Naive thymus-derived CD8-positive, alpha-beta T cell (primary cell): ENCODE results near the gene CARS2. TPM values are rescaled to one million over a fixed set of nuclear protein-coding genes. Genes with fewer than 3 reads are reported as not detected.
A peak's percentile ranks its signal among the peaks of the same experiment; 100 is the strongest.

Experiments
- ATAC-seq, 2 donors: fragments of 150-1000 bp; cut with Tn5 transposase in 1 of 2; sonication (Bioruptor Pico), chemical (Tn5 transposase) in 1 of 2; 1 replicate in 1 of 2; 2 replicates in 1 of 2; pipeline ENCODE4 v1.10.0; 2021; ENCODE audit warnings: mild to moderate bottlenecking in 2 of 2, moderate library complexity in 2 of 2
- POLR2A ChIA-PET: fragments of 350-600 bp; sonication (Branson Sonifier 250); formaldehyde crosslinking; loops from one replicate; lab custom pipeline; 2021; ENCODE audit warnings: antibody characterized with exemption; lab: Charles Lee
- DNase-seq, 10 donors: peaks; one replicate each; pipeline versions ENCODE4 v3.0.0 to v3.0.0-alpha.2; 2020 to 2022
- H3K27ac Mint-ChIP-seq, 10 donors: one replicate each; pipeline ENCODE4 v1.8.0; 2020 to 2022; ENCODE audit warnings: mild to moderate bottlenecking in 10 of 10, mixed read lengths in 10 of 10, moderate library complexity in 4 of 10, inconsistent platforms in 1 of 10
- H3K27me3 Mint-ChIP-seq, 5 donors: one replicate each; pipeline ENCODE4 v1.8.0; 2021 to 2022; ENCODE audit warnings: mixed read lengths in 5 of 5
- H3K36me3 Mint-ChIP-seq, 3 donors: one replicate each; pipeline ENCODE4 v1.8.0; 2020 to 2022; ENCODE audit warnings: mixed read lengths in 3 of 3, mild to moderate bottlenecking in 2 of 3, inconsistent platforms in 1 of 3
- H3K4me1 Mint-ChIP-seq, 4 donors: one replicate each; pipeline ENCODE4 v1.8.0; 2021 to 2022; ENCODE audit warnings: mixed read lengths in 4 of 4
- H3K4me3 Mint-ChIP-seq, 10 donors: one replicate each; pipeline ENCODE4 v1.8.0; 2020 to 2022; ENCODE audit warnings: mild to moderate bottlenecking in 10 of 10, mixed read lengths in 10 of 10, moderate library complexity in 6 of 10, inconsistent platforms in 1 of 10
- H3K9me3 Mint-ChIP-seq, 9 donors: one replicate each; pipeline ENCODE4 v1.8.0; 2020 to 2022; ENCODE audit warnings: mixed read lengths in 9 of 9, mild to moderate bottlenecking in 3 of 9, inconsistent platforms in 1 of 9, moderate library complexity in 1 of 9
- polyA plus RNA-seq, 3 donors: library from polyadenylated mRNA; unstranded; fragments of 300-500 nt; fragmentation: Illumina TruSeq; gene quantifications; one replicate each; pipeline ENCODE4 v1.2.3, GENCODE V29; 2021
- total RNA-seq, 8 experiments: library from RNA in 2 of 8; stranded (reverse) in 2 of 8; gene quantifications; one replicate each; pipeline ENCODE4 v1.2.3 and lab custom pipeline; 2021 to 2026

The CARS2 gene
- total and polyA plus RNA-seq, 5 experiments from 2014 or later, result 35.9 to 124 (median 47.1) TPM

DNA sequence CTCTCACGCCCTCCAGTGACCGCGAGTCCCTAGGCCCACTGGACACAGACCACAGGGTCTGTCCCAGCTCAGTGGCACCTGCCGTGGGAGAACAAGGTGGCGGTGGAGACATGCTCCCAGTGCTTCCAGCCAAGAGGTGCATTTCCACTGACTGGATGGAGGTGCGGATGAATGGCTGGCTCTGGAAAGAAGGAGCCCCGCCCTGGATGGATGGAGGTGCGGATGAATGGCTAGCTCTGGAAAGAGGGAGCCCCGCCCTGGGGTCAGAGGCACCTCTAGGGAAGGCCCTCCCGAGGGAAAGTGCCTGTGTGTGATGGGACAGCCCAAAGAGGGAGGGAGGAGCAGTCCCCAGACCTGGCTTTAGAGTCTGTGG, 58.6 kb downstream of the CARS2 start:
- Mint-ChIP-seq H3K9me3 (no peaks in the 10 kb centered on the region), H3K27me3 (no peaks in the 10 kb centered on the region), H3K4me1 (peaks cover 0 to 16% (median 5%) of the 10 kb centered on the region in 4 donors), H3K36me3 (peaks cover 0 to 70% (median 9%) of the 10 kb centered on the region in 3 donors), H3K4me3 (no peak overlapping the region), H3K27ac (peak overlapping the region in 1 of 10 donors; percentile 34)
- POLR2A ChIA-PET, result no interaction called here
- ATAC-seq, result no peak
- DNase-seq, result no peak

DNA sequence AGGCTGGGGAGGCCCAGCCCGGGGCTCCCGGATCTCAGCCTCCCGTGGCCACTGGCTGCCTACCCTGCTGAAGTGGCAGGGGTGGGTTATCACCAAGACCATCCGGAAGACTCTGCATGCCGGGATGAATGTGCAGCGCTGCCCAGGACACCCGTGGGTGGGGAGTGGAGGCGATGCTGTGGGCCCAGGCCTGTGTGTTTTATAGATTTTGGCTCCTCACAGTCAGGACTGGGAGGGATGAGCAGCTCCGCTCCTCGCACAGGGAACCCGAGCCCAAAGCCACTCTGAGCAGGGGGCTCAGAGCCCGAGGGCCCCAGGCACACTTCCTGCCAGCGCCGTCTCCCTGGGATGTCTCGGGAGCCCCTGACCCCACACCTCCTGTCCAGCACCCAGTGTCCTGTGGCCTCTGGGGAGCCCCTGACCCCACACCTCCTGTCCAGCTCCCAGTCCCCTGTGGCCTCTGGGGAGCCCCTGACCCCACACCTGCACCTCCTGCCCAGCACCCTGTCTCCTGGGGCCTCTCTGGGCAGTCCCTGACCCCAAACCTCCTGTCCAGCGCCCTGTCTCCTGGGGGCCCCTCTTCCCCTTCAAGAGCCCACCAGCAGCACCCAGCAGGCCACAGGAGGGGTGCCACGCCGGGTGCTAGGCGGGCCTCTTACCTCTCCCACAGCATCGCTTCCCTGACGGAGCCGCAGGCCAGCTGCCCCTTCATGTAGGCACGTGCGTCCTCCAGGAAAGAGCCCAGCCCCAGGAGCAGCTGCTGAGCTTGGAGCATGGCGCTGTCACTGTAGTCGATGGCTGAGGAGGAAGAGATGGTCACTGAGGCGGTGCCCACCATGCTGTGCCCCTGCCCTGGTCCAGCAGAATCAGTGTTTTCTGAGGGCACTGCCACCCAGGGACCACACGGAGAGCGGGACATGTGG, 59.2 kb downstream of the CARS2 start:
- no peak for DNase-seq
- Mint-ChIP-seq H3K4me3 (no peak overlapping the region), H3K27ac (no peak overlapping the region), H3K27me3 (no peaks in the 10 kb centered on the region), H3K9me3 (no peaks in the 10 kb centered on the region), H3K4me1 (peaks cover 0 to 16% (median 5%) of the 10 kb centered on the region in 4 donors), H3K36me3 (peaks cover 0 to 70% (median 9%) of the 10 kb centered on the region in 3 donors)
- POLR2A ChIA-PET, result no interaction called here
- ATAC-seq, result no peak

DNA sequence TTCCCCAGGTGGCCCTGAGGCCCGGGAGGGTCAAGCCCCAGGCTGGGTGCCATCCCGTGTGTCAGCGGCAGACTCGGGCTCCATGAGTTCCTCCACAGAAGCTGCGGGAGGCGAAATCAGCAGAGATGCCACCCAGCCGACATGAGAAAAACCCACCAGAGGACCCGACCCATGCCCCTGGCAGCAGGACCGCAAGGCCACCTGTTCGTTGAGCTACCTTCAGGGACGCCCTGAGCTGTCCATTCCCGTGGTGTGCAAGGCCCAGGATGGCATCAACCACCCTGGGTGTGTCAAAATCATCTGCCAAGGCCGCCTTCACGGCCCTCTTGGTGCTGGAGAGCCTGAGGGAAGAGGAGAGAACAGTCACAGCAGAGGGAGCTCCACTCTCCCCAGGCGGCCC, 60.2 kb downstream of the CARS2 start:
- Mint-ChIP-seq H3K4me1 (peaks cover 0 to 14% (median 5%) of the 10 kb centered on the region in 4 donors), H3K9me3 (no peaks in the 10 kb centered on the region), H3K27ac (peak overlapping the region in 3 of 10 donors; percentile 15 to 67 (median 32)), H3K4me3 (no peak overlapping the region), H3K27me3 (no peaks in the 10 kb centered on the region), H3K36me3 (peaks cover 0 to 66% (median 9%) of the 10 kb centered on the region in 3 donors)
- no peak for DNase-seq
- no peak for ATAC-seq
- POLR2A ChIA-PET, result interaction anchor here (0.6 kb wide), 1 partner anchor 279 kb away, joined by 3 read pairs; no protein-coding TSS in a partner anchor

DNA sequence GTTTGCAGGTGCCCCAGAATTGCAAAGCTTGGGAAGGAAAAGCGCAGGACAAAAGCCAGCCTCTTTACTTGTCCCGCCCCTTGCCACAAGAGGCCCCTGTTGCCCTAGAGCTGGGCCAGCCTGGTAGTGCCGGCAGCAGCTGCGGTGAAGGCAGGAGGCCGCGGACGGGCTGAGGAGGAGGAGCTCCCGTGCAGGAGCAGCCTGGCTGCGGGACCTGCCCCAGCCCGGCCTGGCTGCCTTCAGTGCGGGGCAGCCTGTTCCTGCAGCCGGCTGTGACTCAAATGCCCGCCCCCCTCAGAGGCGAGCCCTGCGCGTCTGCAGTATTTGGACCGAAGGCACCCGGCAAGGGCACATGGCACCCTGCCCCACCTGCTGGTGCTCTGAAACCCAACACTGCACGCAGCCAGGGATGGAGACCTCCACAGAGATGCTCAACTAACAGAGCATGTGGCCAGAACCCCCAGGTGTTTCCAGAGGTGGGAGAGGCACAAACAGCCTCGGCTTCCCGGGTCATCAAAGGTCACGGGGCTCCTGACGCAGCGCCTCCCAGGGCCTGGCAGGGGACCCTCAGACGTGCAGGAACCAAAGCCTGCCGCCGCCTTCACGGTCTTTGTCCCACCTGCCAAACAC, 60.9 kb downstream of the CARS2 start:
- Mint-ChIP-seq H3K9me3 (no peaks in the 10 kb centered on the region), H3K27me3 (no peaks in the 10 kb centered on the region), H3K4me3 (peak overlapping the region in 1 of 10 donors; percentile 5), H3K4me1 (peaks cover 0 to 14% (median 5%) of the 10 kb centered on the region in 4 donors), H3K36me3 (peaks cover 0 to 66% (median 9%) of the 10 kb centered on the region in 3 donors), H3K27ac (peak overlapping the region in 2 of 10 donors; percentile 27 to 65)
- ATAC-seq, result peak; percentile 89 to 95
- DNase-seq, result peak; percentile 35 to 78 (median 54)
- POLR2A ChIA-PET, result interaction anchor here (0.9 to 1.3 kb wide), 3 partner anchors 68 to 270 kb away, joined by 3 to 4 read pairs (median 3); partner anchors contain the start of gene ANKRD10

DNA sequence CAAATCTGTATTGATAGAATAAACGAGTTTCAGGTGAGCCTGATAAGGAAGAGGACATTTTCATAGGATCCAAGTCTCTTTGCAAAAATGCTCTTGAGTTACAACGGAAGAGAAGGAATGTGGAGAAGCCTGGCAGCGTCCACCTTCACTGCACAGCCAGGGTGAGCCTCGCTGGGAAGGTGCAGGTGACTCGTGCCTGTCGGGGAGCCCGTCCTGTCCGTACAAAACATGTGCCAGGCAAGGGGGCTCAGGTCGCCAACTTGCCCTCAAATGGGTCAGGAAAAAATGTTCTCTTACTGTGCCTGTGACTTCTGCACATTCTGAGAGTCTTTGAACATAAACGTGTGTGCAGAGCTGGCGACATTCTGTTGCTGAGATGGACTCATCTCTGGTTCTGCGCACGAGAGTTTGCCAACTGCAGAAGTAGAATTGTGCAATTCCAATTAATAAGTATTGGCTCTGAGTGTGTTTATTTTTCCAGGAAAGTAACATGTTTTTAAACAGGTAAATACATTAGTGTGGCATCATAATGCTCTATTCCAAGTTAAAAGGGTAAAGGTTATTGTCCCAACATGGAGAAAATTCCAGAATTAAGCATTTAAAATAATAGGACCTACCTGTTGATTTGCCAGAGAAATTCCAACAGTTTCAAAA, 62.0 kb downstream of the CARS2 start:
- H3K36me3 Mint-ChIP-seq, result peaks cover 0 to 66% (median 4%) of the 10 kb centered on the region in 3 donors
- POLR2A ChIA-PET, result interaction anchor here (0.6 to 1.3 kb wide), 3 partner anchors 30 to 271 kb away, joined by 3 read pairs; partner anchors contain the start of gene ANKRD10
- no peak for ATAC-seq

DNA sequence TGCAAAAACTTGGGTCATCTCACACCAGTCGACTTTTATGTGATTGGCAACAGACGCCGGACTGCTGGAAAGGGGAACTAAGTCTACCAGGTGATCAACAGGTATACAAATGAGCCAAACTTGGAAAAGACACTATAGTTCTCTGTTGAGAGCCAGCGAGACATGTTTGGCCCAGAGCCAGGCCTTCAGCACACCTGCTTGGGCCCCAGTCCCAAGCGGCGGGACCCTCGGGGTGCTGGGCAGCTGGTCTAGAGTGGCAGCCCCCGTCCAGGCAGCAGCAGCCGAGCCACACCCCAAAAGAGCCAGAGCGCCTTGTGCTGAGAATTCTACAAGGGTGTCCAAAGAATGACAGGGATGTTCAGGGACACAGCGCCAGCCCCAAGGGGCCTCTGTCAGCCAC, 62.6 kb downstream of the CARS2 start:
- peak overlapping the region in 1 of 10 donors; percentile 41 for H3K27ac Mint-ChIP-seq
- no peaks in the 10 kb centered on the region for H3K27me3 Mint-ChIP-seq
- DNase-seq, result no peak
- POLR2A ChIA-PET, result no interaction called here
- no peak for ATAC-seq
- peaks cover 0 to 14% (median 5%) of the 10 kb centered on the region in 4 donors for H3K4me1 Mint-ChIP-seq
- no peaks in the 10 kb centered on the region for H3K9me3 Mint-ChIP-seq
- H3K36me3 Mint-ChIP-seq, result peaks cover 0 to 67% (median 7%) of the 10 kb centered on the region in 3 donors
- no peak overlapping the region for H3K4me3 Mint-ChIP-seq

More for the DNA sequence above, 62.0 kb downstream of the CARS2 start:
- H3K4me3 Mint-ChIP-seq, result no peak overlapping the region
- peaks cover 0 to 14% (median 5%) of the 10 kb centered on the region in 4 donors for H3K4me1 Mint-ChIP-seq
- no peaks in the 10 kb centered on the region for H3K27me3 Mint-ChIP-seq
- H3K9me3 Mint-ChIP-seq, result no peaks in the 10 kb centered on the region
- DNase-seq, result no peak
- peak overlapping the region in 2 of 10 donors; percentile 14 to 80 for H3K27ac Mint-ChIP-seq

DNA sequence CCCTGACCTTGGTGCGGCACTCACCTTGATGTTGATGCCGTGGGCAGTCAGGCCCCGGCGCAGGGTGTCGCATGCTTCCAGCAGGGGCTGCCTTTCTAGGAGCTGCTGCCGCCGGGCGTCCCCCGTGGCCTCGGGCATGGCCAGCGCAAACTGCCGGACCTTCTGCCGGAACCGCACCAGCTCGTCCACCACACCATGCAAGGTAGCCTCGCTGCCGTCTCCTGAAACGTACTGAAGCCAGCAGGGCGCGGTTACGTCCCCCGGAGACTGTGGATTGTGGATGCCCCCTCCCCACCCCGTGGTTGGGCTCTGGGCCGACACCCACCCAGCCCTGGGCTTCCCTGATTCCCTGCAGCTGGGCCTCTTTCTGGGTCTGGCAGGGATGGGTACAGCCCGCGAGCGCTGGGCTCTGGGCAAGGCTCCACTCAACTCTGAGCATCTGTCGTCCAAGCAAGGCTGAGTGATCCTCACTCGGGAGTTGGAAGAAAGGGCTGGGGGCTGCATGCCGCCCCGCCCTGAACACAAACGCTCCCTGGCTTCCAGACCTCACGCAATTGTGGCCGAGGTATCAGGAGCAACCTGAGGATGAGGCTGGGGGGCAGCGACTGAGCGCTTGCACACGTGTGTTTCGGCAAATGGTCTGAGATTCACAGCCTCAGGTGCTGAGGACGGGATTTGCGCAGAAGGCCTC, 63.5 kb downstream of the CARS2 start:
- Mint-ChIP-seq H3K27ac (no peak overlapping the region), H3K4me3 (no peak overlapping the region), H3K27me3 (no peaks in the 10 kb centered on the region), H3K4me1 (peaks cover 0 to 14% (median 5%) of the 10 kb centered on the region in 4 donors), H3K9me3 (no peaks in the 10 kb centered on the region), H3K36me3 (peaks cover 0 to 70% (median 9%) of the 10 kb centered on the region in 3 donors)
- DNase-seq (no peak), ATAC-seq (no peak)
- POLR2A ChIA-PET, result no interaction called here

DNA sequence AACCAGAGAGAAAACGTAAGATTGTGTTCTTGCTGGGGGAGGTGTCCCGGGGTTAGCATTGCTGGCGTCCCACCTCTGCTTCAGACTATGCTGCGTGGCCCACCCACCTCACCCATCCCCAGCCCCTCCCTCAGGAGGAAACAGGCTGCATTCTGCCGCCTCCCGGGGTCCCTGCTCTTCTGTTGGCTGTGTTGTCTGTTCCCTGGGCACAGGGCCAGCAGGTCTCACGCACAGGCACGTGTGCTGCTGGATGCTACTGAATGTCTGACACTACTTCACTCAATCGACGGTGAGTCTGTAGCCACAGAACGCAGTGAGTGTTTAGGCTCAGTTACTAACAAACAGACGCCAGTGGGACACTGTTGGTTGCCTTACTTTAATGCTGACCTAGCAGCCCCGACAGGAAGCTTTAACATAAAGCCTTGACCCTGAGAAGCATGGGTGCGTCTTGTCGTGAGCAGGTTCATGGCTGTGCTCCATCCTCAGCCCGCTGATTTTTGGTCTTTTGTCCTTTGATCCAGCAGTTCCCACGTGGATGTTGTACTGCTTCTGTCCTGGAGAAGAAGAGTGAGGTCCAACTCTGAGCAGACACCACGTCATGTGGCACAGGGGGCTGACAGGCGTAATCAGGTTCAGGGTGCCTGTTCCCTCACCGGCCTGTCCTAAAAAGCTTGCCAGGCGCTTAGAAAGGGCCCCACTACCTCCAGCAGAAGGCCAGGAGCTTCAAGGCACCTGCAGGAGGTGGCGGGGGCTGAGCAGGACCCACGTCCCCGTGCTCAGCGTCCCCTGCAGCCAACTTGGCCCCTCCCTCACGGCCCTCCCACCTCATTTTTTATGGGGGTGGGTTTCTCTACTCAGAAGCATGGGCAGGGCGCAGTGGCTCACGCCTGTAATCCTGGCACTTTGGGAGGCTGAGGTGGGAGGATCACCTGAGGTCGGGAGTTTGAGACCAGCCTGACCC, 64.6 kb downstream of the CARS2 start:
- H3K4me1 Mint-ChIP-seq, result peaks cover 0 to 14% (median 5%) of the 10 kb centered on the region in 4 donors
- ATAC-seq, result no peak
- no peak for DNase-seq
- H3K27me3 Mint-ChIP-seq, result no peaks in the 10 kb centered on the region
- H3K4me3 Mint-ChIP-seq, result no peak overlapping the region
- H3K36me3 Mint-ChIP-seq, result peaks cover 0 to 79% (median 12%) of the 10 kb centered on the region in 3 donors
- no peaks in the 10 kb centered on the region for H3K9me3 Mint-ChIP-seq
- peak overlapping the region in 2 of 10 donors; percentile 20 to 78 for H3K27ac Mint-ChIP-seq
- POLR2A ChIA-PET, result no interaction called here

DNA sequence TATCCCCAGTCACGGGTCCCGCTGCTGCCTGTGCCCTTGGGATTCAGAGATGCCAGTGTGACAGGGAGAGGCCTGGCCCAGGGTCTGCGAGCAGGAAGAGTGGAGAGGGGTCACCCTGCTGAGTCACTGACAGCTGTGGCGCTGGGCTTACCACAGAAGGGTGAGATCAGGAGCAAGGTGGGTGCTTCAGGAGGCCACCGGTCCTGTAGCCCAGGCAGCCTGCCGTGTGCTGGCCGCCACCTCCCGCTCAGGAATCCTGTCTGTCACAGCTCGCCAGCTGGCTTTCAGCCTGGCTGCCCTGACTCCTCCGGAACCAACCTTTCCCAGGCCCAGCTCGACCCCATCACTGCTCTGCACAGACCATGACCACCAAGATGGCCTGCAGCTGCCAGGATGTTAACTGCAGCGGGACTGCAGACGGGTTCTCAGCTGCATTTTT, 65.3 kb downstream of the CARS2 start:
- no peak for DNase-seq
- no peaks in the 10 kb centered on the region for H3K27me3 Mint-ChIP-seq
- peaks cover 0 to 81% (median 12%) of the 10 kb centered on the region in 3 donors for H3K36me3 Mint-ChIP-seq
- ATAC-seq, result no peak
- no peaks in the 10 kb centered on the region for H3K9me3 Mint-ChIP-seq
- POLR2A ChIA-PET, result no interaction called here
- peaks cover 0 to 11% (median 4%) of the 10 kb centered on the region in 4 donors for H3K4me1 Mint-ChIP-seq
- peak overlapping the region in 3 of 10 donors; percentile 33 to 71 (median 43) for H3K27ac Mint-ChIP-seq
- H3K4me3 Mint-ChIP-seq, result no peak overlapping the region

DNA sequence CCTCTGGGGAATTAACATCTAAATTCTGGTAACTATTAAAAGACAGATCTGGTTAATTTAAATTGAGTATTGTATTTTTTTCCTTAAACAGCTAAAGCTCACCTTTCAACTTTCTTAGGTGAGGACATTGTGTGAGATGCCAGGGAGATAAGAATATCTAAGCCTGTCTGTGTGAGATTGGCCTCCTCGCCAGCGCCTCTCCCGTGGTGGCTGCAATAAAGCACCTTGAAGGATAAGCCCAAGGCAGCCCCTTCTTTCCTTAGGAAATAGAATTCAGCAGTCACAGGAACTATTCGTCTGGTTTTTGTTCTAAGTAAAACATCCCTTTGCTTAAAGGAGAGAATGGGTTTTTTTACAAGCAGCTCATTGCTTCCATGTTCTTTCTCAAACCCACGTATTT, 66.0 kb downstream of the CARS2 start:
- H3K27me3 Mint-ChIP-seq, result no peaks in the 10 kb centered on the region
- DNase-seq (no peak), ATAC-seq (no peak)
- H3K9me3 Mint-ChIP-seq, result no peaks in the 10 kb centered on the region
- H3K4me1 Mint-ChIP-seq, result peaks cover 0 to 6% (median 4%) of the 10 kb centered on the region in 4 donors
- H3K36me3 Mint-ChIP-seq, result peaks cover 0 to 86% (median 12%) of the 10 kb centered on the region in 3 donors
- peak overlapping the region in 2 of 10 donors; percentile 0 to 71 for H3K27ac Mint-ChIP-seq
- H3K4me3 Mint-ChIP-seq, result no peak overlapping the region
- POLR2A ChIA-PET, result interaction anchor here (0.5 to 1.5 kb wide), 2 partner anchors 47 to 73 kb away, joined by 3 to 4 read pairs; no protein-coding TSS in a partner anchor
